ENCODE data around the gene SLC12A6. TPM values are rescaled to one million over a fixed set of nuclear protein-coding genes. Genes with fewer than 3 reads are reported as not detected.
A peak's percentile ranks its signal among the peaks of the same experiment; 100 is the strongest.

The SLC12A6 gene
- total and polyA plus RNA-seq, 8 donors, result 25.3 to 47.4 (median 29.7) TPM

DNA sequence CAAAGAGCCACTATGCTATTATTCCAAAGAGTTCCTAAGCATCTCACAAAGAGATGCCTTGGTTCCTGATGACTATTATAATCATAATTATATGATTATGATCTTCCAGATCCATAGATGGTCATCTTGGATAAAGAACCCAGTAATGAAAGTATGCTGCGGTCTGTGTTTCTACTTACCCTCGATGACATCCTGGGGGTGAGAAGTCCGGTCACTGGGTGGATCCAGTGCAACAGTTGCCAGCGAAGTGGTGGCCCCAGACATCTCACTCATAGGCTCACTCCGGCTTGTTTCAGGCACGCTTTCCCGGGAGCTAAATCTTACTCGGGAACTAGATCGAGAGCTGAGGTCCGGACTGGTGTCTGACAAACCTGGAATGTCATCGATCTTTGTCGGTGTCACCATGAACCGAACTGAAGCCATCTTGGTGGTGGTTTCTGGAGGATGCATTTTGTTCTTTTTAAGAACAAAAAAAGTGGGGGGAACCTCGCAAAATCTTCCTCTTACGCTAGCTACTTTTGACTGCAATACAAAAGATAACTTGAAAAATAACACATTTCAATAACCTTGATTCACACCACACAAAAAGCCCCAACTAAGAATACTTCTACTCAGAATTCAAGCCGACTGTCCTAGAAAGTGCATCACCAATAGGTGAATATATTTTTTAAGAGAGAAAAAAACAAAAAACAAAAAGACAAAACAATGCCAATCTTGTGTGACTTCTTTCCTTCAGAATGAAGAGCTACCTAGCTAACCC is 1.2 kb downstream of the SLC12A6 start:
- Histone ChIP-seq H3K27ac (peak overlapping the region; percentile 87 to 98), H3K36me3 (peaks cover 0 to 31% of the 10 kb centered on the region in 2 donors), H3K9me3 (no peaks in the 10 kb centered on the region), H3K4me3 (peak overlapping the region; percentile 85 to 88), H3K4me1 (peaks cover 16 to 85% of the 10 kb centered on the region in 2 donors), H3K27me3 (no peaks in the 10 kb centered on the region)
- ATAC-seq (no peak), DNase-seq (no peak)
- TF ChIP-seq, protein P1, sequence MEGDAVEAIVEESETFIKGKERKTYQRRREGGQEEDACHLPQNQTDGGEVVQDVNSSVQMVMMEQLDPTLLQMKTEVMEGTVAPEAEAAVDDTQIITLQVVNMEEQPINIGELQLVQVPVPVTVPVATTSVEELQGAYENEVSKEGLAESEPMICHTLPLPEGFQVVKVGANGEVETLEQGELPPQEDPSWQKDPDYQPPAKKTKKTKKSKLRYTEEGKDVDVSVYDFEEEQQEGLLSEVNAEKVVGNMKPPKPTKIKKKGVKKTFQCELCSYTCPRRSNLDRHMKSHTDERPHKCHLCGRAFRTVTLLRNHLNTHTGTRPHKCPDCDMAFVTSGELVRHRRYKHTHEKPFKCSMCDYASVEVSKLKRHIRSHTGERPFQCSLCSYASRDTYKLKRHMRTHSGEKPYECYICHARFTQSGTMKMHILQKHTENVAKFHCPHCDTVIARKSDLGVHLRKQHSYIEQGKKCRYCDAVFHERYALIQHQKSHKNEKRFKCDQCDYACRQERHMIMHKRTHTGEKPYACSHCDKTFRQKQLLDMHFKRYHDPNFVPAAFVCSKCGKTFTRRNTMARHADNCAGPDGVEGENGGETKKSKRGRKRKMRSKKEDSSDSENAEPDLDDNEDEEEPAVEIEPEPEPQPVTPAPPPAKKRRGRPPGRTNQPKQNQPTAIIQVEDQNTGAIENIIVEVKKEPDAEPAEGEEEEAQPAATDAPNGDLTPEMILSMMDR (IDR thresholded peaks at IDR 0.05), result no peak
- intact Hi-C loops (cut with DNase I), result loop anchor here in 1 of 2 donors (10.0 kb wide), 1 partner anchor 92 kb away; no protein-coding TSS in a partner anchor

DNA sequence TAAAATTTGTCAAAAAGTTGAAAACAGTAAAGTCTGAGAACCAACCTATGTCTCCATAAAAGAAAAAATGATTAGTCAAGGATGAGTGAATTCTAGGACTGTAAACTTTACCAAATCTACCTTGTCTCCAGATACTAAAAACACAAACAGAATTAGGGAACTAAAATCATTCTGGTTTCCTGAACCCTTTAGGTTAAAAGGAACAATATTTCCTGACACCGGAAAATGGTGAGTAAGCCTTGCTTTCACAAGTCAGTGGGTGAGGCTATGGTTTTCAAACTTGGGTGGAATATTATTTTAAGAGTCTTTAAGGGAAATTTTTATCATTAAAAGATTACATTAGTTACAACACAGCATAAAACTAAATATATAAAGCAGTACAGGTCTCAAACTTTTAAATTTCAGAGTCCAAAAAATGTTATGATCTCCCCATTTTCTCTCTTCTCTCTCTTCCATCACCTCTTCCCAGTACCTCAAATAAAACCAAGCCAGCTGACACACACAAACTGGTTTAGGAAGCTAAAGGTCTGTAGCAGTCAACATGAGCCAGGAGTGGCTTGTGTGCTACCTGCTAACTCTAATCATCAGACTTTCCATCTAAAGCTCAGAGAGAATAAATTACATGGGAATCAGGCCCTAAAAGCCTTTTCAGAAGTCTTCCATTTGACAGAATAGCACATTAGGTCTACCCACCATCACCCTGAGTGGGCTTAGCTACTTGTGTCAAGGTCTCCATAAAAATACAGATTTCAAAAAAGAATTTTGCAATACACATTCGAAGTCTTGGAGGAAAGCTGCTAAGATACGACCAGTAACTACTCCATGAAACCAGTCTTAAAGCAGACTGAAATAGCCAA is 2.2 kb downstream of the SLC12A6 start:
- peak overlapping the region in 1 of 2 donors; percentile 85 for H3K4me3 ChIP-seq
- TF ChIP-seq, protein P1 (IDR thresholded peaks at IDR 0.05), result no peak
- no peaks in the 10 kb centered on the region for H3K9me3 ChIP-seq
- ATAC-seq (no peak), DNase-seq (no peak)
- intact Hi-C loops (cut with DNase I), result loop anchor here in 1 of 2 donors (10.0 kb wide), 1 partner anchor 91 kb away; no protein-coding TSS in a partner anchor
- H3K27me3 ChIP-seq, result no peaks in the 10 kb centered on the region
- H3K4me1 ChIP-seq, result peaks cover 16 to 76% of the 10 kb centered on the region in 2 donors
- peaks cover 0 to 21% of the 10 kb centered on the region in 2 donors for H3K36me3 ChIP-seq
- peak overlapping the region; percentile 65 to 98 for H3K27ac ChIP-seq

DNA sequence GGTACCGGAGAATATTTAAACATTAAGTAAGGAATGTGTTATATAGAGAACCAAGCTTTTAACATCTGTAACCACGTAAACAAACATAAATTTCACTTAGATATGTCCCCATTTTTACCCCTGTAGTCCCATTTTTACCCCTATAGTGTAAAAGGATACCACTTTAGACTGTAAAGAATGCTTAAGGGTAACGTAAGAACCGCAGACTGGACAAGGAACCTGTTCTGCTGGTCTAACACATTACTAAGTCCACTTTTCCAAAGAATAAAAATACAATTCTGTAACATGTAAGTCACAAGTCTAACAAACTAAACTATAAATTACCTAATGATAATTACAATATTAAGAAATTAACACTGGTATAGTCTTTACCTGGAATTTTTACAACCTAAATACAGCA is 2.9 kb downstream of the SLC12A6 start:
- Histone ChIP-seq H3K4me1 (peaks cover 16 to 69% of the 10 kb centered on the region in 2 donors), H3K36me3 (peaks cover 0 to 13% of the 10 kb centered on the region in 2 donors), H3K27ac (peak overlapping the region; percentile 65 to 98), H3K4me3 (peak overlapping the region in 1 of 2 donors; percentile 85), H3K27me3 (no peaks in the 10 kb centered on the region), H3K9me3 (no peaks in the 10 kb centered on the region)
- intact Hi-C loops (cut with DNase I), result loop anchor here in 1 of 2 donors (10.0 kb wide), 1 partner anchor 90 kb away; no protein-coding TSS in a partner anchor
- ATAC-seq, result no peak
- TF ChIP-seq, protein P1 (IDR thresholded peaks at IDR 0.05), result no peak
- peak in 1 of 4 donors; percentile 45 for DNase-seq

DNA sequence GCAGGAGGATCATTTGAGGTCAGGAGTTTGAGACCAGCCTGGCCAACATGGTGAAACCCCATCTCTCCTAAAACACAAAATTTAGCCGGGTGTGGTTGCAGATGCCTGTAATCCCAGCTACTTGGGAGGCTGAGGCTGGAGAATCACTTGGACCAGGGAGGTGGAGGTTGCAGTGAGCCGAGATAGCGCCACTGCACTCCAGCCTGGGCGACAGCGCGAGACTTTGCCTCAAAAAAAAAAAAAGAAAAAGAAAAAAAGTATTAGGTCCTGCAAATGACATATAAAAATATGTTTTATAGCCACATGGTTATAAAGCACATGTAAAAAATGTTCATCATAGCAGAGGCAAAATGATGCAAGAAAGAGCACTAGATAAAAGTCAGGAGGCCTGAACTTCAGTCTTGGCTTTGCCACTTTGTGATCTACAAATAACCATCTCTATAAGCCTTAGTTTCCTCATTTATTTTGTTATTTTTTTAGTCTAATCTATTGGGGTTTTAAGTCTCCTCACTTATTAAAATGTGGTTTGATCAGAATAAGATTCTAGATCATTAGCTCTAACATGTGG is 4.9 kb downstream of the SLC12A6 start:
- TF ChIP-seq, protein P1 (IDR thresholded peaks at IDR 0.05), result no peak
- Histone ChIP-seq H3K36me3 (no peaks in the 10 kb centered on the region), H3K27ac (peak overlapping the region in 1 of 2 donors; percentile 98), H3K27me3 (no peaks in the 10 kb centered on the region), H3K9me3 (no peaks in the 10 kb centered on the region), H3K4me3 (no peak overlapping the region), H3K4me1 (peaks cover 11 to 58% of the 10 kb centered on the region in 2 donors)
- no peak for ATAC-seq
- no peak for DNase-seq
- intact Hi-C loops (cut with DNase I), result loop anchor here in 1 of 2 donors (10.0 kb wide), 1 partner anchor 88 kb away; no protein-coding TSS in a partner anchor

Data from left lung (tissue), 10 donors.